Gastroesophageal sphincter (tissue), 4 donors: Measurements from ENCODE around the gene FUNDC2. TPM values are rescaled to one million over a fixed set of nuclear protein-coding genes. Genes with fewer than 3 reads are reported as not detected.

ENCODE experiments used
- ATAC-seq: fragments of 150-250 bp; one replicate; pipeline ENCODE4 v1.9.1; 2016; ENCODE audit warnings: mild to moderate bottlenecking, moderate library complexity
- H3K27ac ChIP-seq, 4 donors: fragments of 200-600 bp; sonication (generic) in 3 of 4; 1 replicate in 3 of 4; 2 replicates in 1 of 4; pipeline ENCODE4 v1.5.1; 2016 to 2019
- H3K27me3 ChIP-seq: fragments of 200-600 bp; sonication (generic); one replicate; pipeline ENCODE4 v1.5.1; 2019
- H3K36me3 ChIP-seq, 2 donors: fragments of 200-600 bp; sonication (generic); one replicate each; pipeline ENCODE4 v1.5.1; 2019; ENCODE audit warnings: control low read depth in 1 of 2
- H3K4me1 ChIP-seq, 3 donors: fragments of 200-600 bp; sonication (generic); 1 replicate in 2 of 3; 2 replicates in 1 of 3; pipeline ENCODE4 v1.5.1; 2016 to 2019; ENCODE audit warnings: control low read depth in 2 of 3
- H3K4me3 ChIP-seq, 2 donors: fragments of 200-600 bp; sonication (generic); one replicate each; pipeline ENCODE4 v1.5.1; 2019; ENCODE audit warnings: mild to moderate bottlenecking in 1 of 2, moderate library complexity in 1 of 2
- H3K9me3 ChIP-seq, 3 donors: fragments of 200-600 bp; sonication (generic); one replicate each; pipeline ENCODE4 v1.5.1; 2017 to 2019; ENCODE audit warnings: control low read depth in 2 of 3
- CTCF ChIP-seq, 4 experiments: fragments of 200-600 bp in 2 of 4; fragments of 450-650 bp in 2 of 4; sonication (generic) in 1 of 4; IDR thresholded peaks; one replicate each; pipeline ENCODE4 v1.5.1; 2017 to 2019; ENCODE audit warnings: antibody characterized with exemption in 4 of 4, mild to moderate bottlenecking in 2 of 4, moderate library complexity in 2 of 4
- EP300 ChIP-seq: sonication (generic); formaldehyde crosslinking; IDR thresholded peaks from one replicate; pipeline ENCODE4 v1.6.1; 2017; ENCODE audit warnings: antibody characterized with exemption, mild to moderate bottlenecking
- POLR2A ChIP-seq, 2 donors: fragments of 450-650 bp; IDR thresholded peaks; one replicate each; pipeline ENCODE4 v1.6.1; 2017; ENCODE audit warnings: antibody characterized with exemption in 2 of 2, mild to moderate bottlenecking in 2 of 2, moderate library complexity in 1 of 2
- POLR2AphosphoS5 ChIP-seq: sonication (generic); formaldehyde crosslinking; IDR thresholded peaks from one replicate; pipeline ENCODE4 v1.6.1; 2017; ENCODE audit warnings: antibody characterized with exemption
- WGBS, 2 donors: methylation state at CpG; one replicate each; pipeline ENCODE4 v1.1.5; 2018; ENCODE audit warnings: low coverage in 1 of 2; 5-methylcytosine and 5-hydroxymethylcytosine counted together
- total RNA-seq, 4 donors: library from RNA; depleted of rRNA; stranded (reverse); fragments of >200 nt; gene quantifications; one replicate each; pipeline ENCODE4 v1.1.0, GENCODE V29; 2016

FUNDC2 gene
- total RNA-seq, 4 donors from 2014 or later: 67.8 to 96.3 (median 87.7) TPM

- 0 to 41% methylated on average over 13 to 14 of the region's 14 CpGs for WGBS, 2 donors
- ATAC-seq: peak; percentile 64
- no peak for TF ChIP-seq CTCF (IDR thresholded peaks at IDR 0.05)
- TF ChIP-seq EP300: no peak
- TF ChIP-seq POLR2A (IDR thresholded peaks at IDR 0.05): no peak
- TF ChIP-seq POLR2AphosphoS5: peak; percentile 90
- Histone ChIP-seq H3K36me3 (no peaks in the 10 kb centered on the region), H3K27me3 (no peaks in the 10 kb centered on the region), H3K4me1 (peaks cover 0 to 24% (median 0%) of the 10 kb centered on the region in 3 donors), H3K27ac (peak overlapping the region; percentile 79 to 98 (median 96)), H3K4me3 (peak overlapping the region; percentile 37 to 69), H3K9me3 (no peaks in the 10 kb centered on the region)
Observed at GRCh38 chrX:155027509-155028066, 944 bp downstream of the FUNDC2 start.

- Histone ChIP-seq H3K4me1 (peaks cover 0 to 24% (median 0%) of the 10 kb centered on the region in 3 donors), H3K4me3 (peak overlapping the region; percentile 37 to 69), H3K9me3 (no peaks in the 10 kb centered on the region), H3K27me3 (no peaks in the 10 kb centered on the region), H3K36me3 (no peaks in the 10 kb centered on the region), H3K27ac (peak overlapping the region; percentile 79 to 98 (median 96))
- 15 to 32% methylated on average over 3 of the region's 3 CpGs for WGBS, 2 donors
- ATAC-seq: no peak
- no peak for TF ChIP-seq POLR2A (IDR thresholded peaks at IDR 0.05)
- no peak for TF ChIP-seq POLR2AphosphoS5
- TF ChIP-seq CTCF (IDR thresholded peaks at IDR 0.05): no peak
- TF ChIP-seq EP300: no peak
Observed at GRCh38 chrX:155028129-155028528, 1.5 kb downstream of the FUNDC2 start.

GRCh38 chrX:155028877-155029291 lies 2.2 kb downstream of the FUNDC2 start:
- no peak for ATAC-seq
- no peak for TF ChIP-seq POLR2AphosphoS5
- TF ChIP-seq CTCF (IDR thresholded peaks at IDR 0.05): no peak
- TF ChIP-seq POLR2A (IDR thresholded peaks at IDR 0.05): no peak
- no peak for TF ChIP-seq EP300
- 20 to 71% methylated on average over 1 to 2 of the region's 2 CpGs for WGBS, 2 donors
- Histone ChIP-seq H3K27ac (peak overlapping the region; percentile 79 to 98 (median 96)), H3K4me1 (peaks cover 0 to 24% (median 0%) of the 10 kb centered on the region in 3 donors), H3K36me3 (peaks cover 0 to 2% of the 10 kb centered on the region in 2 donors), H3K27me3 (no peaks in the 10 kb centered on the region), H3K4me3 (peak overlapping the region in 1 of 2 donors; percentile 69), H3K9me3 (no peaks in the 10 kb centered on the region)

GRCh38 chrX:155031657-155032056 lies 5.0 kb downstream of the FUNDC2 start:
- 83 to 88% methylated on average over 1 to 4 of the region's 5 CpGs for WGBS, 2 donors
- H3K4me1 ChIP-seq: peaks cover 0 to 24% (median 0%) of the 10 kb centered on the region in 3 donors
- TF ChIP-seq POLR2AphosphoS5 (no peak), POLR2A (IDR thresholded peaks at IDR 0.05) (no peak), CTCF (IDR thresholded peaks at IDR 0.05) (no peak), EP300 (no peak)
- no peak overlapping the region for H3K4me3 ChIP-seq
- peak overlapping the region in 1 of 4 donors; percentile 35 for H3K27ac ChIP-seq
- H3K27me3 ChIP-seq: no peaks in the 10 kb centered on the region
- H3K36me3 ChIP-seq: peaks cover 0 to 18% of the 10 kb centered on the region in 2 donors
- no peak for ATAC-seq
- H3K9me3 ChIP-seq: no peaks in the 10 kb centered on the region

- WGBS, 2 donors: 92 to 96% methylated on average over 4 of the region's 4 CpGs
- H3K4me3 ChIP-seq: no peak overlapping the region
- TF ChIP-seq POLR2A (IDR thresholded peaks at IDR 0.05) (no peak), CTCF (IDR thresholded peaks at IDR 0.05) (no peak), EP300 (no peak), POLR2AphosphoS5 (no peak)
- no peak for ATAC-seq
- H3K9me3 ChIP-seq: no peaks in the 10 kb centered on the region
- H3K27me3 ChIP-seq: no peaks in the 10 kb centered on the region
- H3K36me3 ChIP-seq: peaks cover 0 to 26% of the 10 kb centered on the region in 2 donors
- H3K4me1 ChIP-seq: peaks cover 0 to 5% (median 0%) of the 10 kb centered on the region in 3 donors
- H3K27ac ChIP-seq: no peak overlapping the region
Observed at GRCh38 chrX:155035688-155036087, 9.0 kb downstream of the FUNDC2 start.
